Fibroblast of mammary gland (primary cell): ENCODE data around the gene FHAD1.
"Not testable (repeated sequence)": the region's sequence is repeated elsewhere in the genome, so short reads cannot be mapped to it uniquely, and the experiment has no call there.

ENCODE experiments used
- DNase-seq: peaks from one replicate; pipeline ENCODE4 v3.0.0-alpha.2; 2010; ENCODE audit warnings: low read depth
- H3K4me3 ChIP-seq: 2 replicates; pipeline ENCODE4 v1.5.1; 2011; ENCODE audit warnings: low read depth, mild to moderate bottlenecking, low read length, moderate library complexity; ENCODE audit not compliant: control insufficient read depth
- TF ChIP-seq, protein P1 (sequence below): conservative IDR thresholded peaks from 2 replicates; pipeline ENCODE4 v1.5.1; 2011; ENCODE audit warnings: low read depth, low read length, inconsistent platforms; ENCODE audit not compliant: control insufficient read depth, insufficient read depth

Gene FHAD1

DNA sequence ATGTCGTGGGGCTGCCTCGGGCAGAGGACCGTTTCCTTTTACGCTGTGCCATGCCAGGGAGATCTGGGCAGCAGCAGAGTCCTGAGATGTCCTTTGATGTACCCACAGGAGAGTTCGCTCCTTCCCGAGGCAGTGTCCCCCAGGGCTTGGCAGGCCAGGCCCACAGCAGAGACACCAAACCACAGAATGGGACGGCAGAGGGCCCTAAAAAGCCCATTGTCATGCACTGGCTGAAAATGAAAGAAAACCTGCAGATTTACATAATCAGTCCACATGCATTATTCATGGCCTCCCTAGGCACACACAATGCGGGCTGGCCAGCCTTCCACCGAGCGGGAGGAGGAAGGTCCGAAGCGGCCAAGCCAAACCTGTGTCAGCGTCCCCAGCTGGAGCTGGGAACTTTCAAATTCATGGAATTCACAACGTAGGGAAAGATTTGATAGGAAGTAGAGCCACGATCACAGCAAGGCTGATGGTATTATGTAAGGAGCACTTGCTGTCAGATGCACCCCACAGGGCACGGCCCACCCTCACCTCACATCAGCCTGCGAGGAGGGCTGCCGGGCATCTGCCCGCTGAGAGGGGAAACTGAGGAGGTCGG, 137.4 kb downstream of the FHAD1 start:
- no peak for DNase-seq
- TF ChIP-seq, protein P1, sequence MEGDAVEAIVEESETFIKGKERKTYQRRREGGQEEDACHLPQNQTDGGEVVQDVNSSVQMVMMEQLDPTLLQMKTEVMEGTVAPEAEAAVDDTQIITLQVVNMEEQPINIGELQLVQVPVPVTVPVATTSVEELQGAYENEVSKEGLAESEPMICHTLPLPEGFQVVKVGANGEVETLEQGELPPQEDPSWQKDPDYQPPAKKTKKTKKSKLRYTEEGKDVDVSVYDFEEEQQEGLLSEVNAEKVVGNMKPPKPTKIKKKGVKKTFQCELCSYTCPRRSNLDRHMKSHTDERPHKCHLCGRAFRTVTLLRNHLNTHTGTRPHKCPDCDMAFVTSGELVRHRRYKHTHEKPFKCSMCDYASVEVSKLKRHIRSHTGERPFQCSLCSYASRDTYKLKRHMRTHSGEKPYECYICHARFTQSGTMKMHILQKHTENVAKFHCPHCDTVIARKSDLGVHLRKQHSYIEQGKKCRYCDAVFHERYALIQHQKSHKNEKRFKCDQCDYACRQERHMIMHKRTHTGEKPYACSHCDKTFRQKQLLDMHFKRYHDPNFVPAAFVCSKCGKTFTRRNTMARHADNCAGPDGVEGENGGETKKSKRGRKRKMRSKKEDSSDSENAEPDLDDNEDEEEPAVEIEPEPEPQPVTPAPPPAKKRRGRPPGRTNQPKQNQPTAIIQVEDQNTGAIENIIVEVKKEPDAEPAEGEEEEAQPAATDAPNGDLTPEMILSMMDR = no peak
- no peak overlapping the region for H3K4me3 ChIP-seq

DNA sequence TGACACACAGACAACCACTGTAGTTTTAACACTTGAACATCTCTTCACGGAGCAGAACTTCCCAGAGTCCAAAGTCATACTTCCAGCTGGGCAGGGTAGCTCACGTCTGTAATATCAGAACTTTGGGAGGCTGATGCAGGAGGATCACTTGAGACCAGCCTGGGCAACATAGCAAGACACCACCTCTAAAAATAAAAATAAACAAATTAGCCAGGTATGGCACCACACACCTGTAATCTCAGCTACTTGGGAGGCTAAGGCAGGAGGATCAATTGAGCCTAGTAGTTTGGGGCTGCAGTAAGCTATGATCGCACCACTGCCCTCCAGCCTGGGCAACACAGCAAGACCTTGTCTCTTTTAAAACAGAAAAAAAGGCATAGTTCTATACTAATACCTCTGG, 138.4 kb downstream of the FHAD1 start:
- TF ChIP-seq, protein P1 = no peak
- DNase-seq = no peak
- H3K4me3 ChIP-seq = no peak overlapping the region

DNA sequence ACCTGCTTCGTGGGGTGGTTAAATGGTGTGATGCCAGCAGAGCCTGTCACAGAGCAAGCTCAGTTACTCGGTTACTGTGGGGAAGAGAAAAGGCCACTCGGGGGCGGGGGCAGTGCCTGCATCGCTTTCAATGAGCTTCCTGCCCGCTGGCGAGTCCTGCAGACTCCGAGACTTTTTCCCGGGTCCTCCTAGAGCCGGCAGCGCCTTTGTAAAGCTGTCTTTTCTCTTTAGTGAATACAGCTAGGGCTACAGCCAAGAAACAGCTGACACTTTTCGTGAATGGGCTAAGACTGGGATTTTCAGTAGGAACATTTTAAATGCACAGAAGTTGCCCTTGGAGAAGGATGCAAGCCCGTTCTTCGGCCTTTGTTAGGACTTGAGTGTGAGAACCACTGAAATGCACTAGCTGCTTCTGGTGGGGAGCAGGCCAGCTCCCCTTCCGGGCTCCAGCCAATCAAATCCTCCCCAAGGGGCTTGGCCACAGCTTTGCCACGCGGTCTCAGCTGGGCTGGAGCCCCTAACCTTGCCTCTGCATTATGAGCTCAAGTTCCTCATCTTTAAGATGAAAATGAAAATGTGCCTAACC, 139.2 kb downstream of the FHAD1 start:
- no peak for DNase-seq
- TF ChIP-seq, protein P1 = no peak
- no peak overlapping the region for H3K4me3 ChIP-seq

DNA sequence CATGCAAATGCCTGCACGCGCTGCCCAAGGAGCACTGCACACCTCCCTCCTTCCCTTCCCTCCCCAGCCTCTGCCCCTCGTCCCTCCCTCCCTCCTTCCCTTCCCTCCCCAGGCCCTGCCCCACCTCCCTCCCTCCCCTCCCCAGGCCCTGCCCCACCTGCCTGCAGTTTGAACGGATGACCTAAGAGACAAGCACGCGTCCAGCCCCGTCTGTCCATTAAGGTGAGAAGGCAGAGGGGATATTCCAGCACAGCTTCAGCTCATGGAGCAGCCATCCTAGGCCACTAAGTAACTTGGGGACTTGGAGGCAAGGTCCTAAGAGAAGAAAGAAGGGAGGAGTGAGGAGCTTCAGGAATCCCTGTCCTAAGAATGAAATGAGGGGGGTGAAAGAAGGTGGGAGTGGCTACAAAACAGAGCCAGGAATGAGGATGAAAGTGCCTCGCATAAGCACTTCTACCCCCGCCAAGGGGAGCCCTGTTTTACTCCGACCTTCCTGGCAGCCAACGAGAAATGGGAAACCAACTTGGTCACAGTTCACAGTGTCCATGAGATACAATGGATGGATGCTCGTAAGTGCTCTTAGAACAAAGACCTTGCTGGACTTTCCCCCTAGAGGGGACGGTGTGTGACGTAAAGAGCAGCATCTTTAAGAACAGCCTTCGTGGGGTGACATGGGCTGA, 141.3 kb downstream of the FHAD1 start:
- TF ChIP-seq, protein P1 = no peak
- no peak for DNase-seq
- no peak overlapping the region for H3K4me3 ChIP-seq

DNA sequence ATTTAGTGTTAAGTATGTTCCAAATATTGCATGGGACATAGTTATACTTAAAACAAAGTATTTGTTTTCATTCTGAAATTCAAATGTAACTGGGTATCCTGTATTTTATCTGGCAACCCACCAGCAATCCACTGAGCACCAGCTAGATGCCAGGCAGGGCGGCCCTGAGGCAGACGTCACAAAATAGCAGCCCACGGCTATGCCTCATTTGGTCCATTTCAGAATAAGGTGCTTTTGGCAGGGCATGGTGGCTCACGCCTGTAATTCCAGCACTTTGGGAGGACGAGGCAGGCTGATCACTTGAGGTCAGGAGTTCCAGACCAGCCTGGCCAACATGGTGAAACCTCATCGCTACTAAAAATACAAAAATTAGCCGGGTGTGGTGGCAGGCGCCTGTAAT, 142.8 kb downstream of the FHAD1 start:
- not testable (repeated sequence) for H3K4me3 ChIP-seq, DNase-seq

DNA sequence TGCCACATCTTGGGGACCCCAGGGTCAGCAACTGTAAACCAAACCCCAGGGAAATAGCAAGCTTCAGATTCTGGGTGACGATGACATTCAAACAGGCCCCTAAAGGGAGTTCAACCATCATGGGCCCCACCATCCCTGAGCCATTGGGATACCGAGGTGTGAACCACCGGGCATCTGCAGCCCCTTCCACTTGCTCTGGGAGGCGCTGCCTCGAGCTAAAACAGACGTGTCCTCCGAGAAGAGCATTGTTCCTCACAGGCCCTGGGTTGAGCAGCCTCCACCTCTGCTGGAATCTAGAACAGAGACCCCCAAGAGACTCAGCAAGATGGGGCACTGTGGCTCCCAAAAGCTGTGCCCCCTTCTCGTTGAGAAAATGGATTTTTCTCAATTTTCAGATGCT, 143.6 kb downstream of the FHAD1 start:
- TF ChIP-seq, protein P1 = no peak
- no peak for DNase-seq

DNA sequence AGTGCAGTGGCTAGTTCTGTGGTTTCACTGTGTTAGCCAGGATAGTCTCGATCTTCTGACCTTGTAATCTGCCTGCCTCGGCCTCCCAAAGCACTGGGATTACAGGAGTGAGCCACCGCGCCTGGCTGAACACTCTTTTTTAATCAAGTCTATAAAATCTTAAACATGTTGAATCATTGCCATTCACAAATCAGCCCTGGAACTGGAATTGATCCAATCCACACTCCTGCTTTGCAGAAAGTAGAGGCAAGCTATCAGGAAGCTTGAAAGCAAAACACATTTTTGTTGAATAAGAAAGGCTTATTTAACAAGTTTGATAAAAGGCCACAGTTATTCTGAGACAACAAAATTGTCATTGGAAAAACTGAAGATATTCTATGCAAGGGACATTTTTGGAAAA, 144.3 kb downstream of the FHAD1 start:
- no peak overlapping the region for H3K4me3 ChIP-seq
- DNase-seq = no peak
- TF ChIP-seq, protein P1 = no peak

More for the DNA sequence above, 143.6 kb downstream of the FHAD1 start:
- no peak overlapping the region for H3K4me3 ChIP-seq
